ENCODE results near the gene OSCP1. TPM values are rescaled to one million over a fixed set of nuclear protein-coding genes. Genes with fewer than 3 reads are reported as not detected.

The OSCP1 gene
- total and polyA plus RNA-seq, 8 donors = 3.3 to 9.8 (median 4.8) TPM

GRCh38 chr1:36389999-36390398 lies 60.3 kb downstream of the OSCP1 start:
- H3K27me3 ChIP-seq = no peaks in the 10 kb centered on the region
- H3K4me1 ChIP-seq = peaks cover 0 to 8% (median 7%) of the 10 kb centered on the region in 3 donors
- DNase-seq (no peak), ATAC-seq (no peak), FAIRE-seq (no peak)
- no peak overlapping the region for H3K4me3 ChIP-seq
- H3K36me3 ChIP-seq = peaks cover 0 to 10% (median 6%) of the 10 kb centered on the region in 3 donors
- no peaks in the 10 kb centered on the region for H3K9me3 ChIP-seq
- TF ChIP-seq CTCF (IDR thresholded peaks at IDR 0.05) = no peak
- intact Hi-C loops (cut with DNase I) = no loop called here
- H3K27ac ChIP-seq = no peak overlapping the region
- WGBS, 2 donors = 94 to 98% methylated on average over 1 of the region's 1 CpG

- H3K27me3 ChIP-seq = no peaks in the 10 kb centered on the region
- TF ChIP-seq CTCF (IDR thresholded peaks at IDR 0.05) = no peak
- intact Hi-C loops (cut with DNase I) = no loop called here
- no peak for DNase-seq
- H3K4me1 ChIP-seq = peaks cover 3 to 12% (median 12%) of the 10 kb centered on the region in 3 donors
- FAIRE-seq = no peak
- no peak overlapping the region for H3K4me3 ChIP-seq
- H3K36me3 ChIP-seq = peaks cover 0 to 10% (median 6%) of the 10 kb centered on the region in 3 donors
- 82 to 86% methylated on average over 2 of the region's 2 CpGs for WGBS, 2 donors
- H3K9me3 ChIP-seq = no peaks in the 10 kb centered on the region
- no peak for ATAC-seq
- H3K27ac ChIP-seq = no peak overlapping the region
Measured at GRCh38 chr1:36389261-36389660, 61.0 kb downstream of the OSCP1 start.

GRCh38 chr1:36387141-36387949 lies 62.9 kb downstream of the OSCP1 start:
- no peaks in the 10 kb centered on the region for H3K27me3 ChIP-seq
- H3K27ac ChIP-seq = peak overlapping the region; percentile 93 to 99 (median 97)
- ATAC-seq (no peak), FAIRE-seq (no peak), DNase-seq (peak in 1 of 6 donors; percentile 17)
- no peaks in the 10 kb centered on the region for H3K36me3 ChIP-seq
- peak overlapping the region in 2 of 4 donors; percentile 86 to 99 for H3K4me3 ChIP-seq
- TF ChIP-seq CTCF (IDR thresholded peaks at IDR 0.05) = no peak
- 75 to 81% methylated on average over 10 of the region's 10 CpGs for WGBS, 2 donors
- peaks cover 19 to 30% (median 29%) of the 10 kb centered on the region in 3 donors for H3K4me1 ChIP-seq
- no peaks in the 10 kb centered on the region for H3K9me3 ChIP-seq
- intact Hi-C loops (cut with DNase I) = no loop called here

- H3K4me3 ChIP-seq = peak overlapping the region; percentile 11 to 100 (median 92)
- FAIRE-seq = peak; percentile 57
- DNase-seq = peak; percentile 80 to 96 (median 89)
- H3K27ac ChIP-seq = peak overlapping the region; percentile 93 to 99 (median 97)
- H3K9me3 ChIP-seq = no peaks in the 10 kb centered on the region
- TF ChIP-seq CTCF (IDR thresholded peaks at IDR 0.05) = no peak
- no peaks in the 10 kb centered on the region for H3K27me3 ChIP-seq
- peaks cover 24 to 36% (median 29%) of the 10 kb centered on the region in 3 donors for H3K4me1 ChIP-seq
- no peaks in the 10 kb centered on the region for H3K36me3 ChIP-seq
- intact Hi-C loops (cut with DNase I) = no loop called here
- ATAC-seq = peak; percentile 63 to 80 (median 64)
- 1 to 2% methylated on average over 14 of the region's 14 CpGs for WGBS, 2 donors
Measured at GRCh38 chr1:36386265-36387140, 63.7 kb downstream of the OSCP1 start.
